Subcutaneous abdominal adipose tissue (tissue), 5 donors: ENCODE measurements around the gene FILIP1L.
A peak's percentile ranks its signal among the peaks of the same experiment; 100 is the strongest.

Experiments used
- H3K27ac ChIP-seq: one replicate; pipeline ENCODE4 v1.7.0; 2013; ENCODE audit warnings: low read depth, mild to moderate bottlenecking, inconsistent platforms, low read length, moderate library complexity
- H3K27me3 ChIP-seq, 5 donors: one replicate each; pipeline ENCODE4 v1.7.0; 2013; ENCODE audit warnings: low read length in 5 of 5, inconsistent platforms in 1 of 5; ENCODE audit not compliant: control insufficient read depth in 5 of 5, insufficient read depth in 4 of 5
- H3K36me3 ChIP-seq, 5 donors: one replicate each; pipeline ENCODE4 v1.7.0; 2013; ENCODE audit warnings: low read length in 5 of 5; ENCODE audit not compliant: control insufficient read depth in 5 of 5, insufficient read depth in 5 of 5
- H3K4me1 ChIP-seq, 5 donors: one replicate each; pipeline ENCODE4 v1.7.0; 2013; ENCODE audit warnings: low read length in 5 of 5, mild to moderate bottlenecking in 3 of 5, moderate library complexity in 1 of 5; ENCODE audit not compliant: control insufficient read depth in 5 of 5, insufficient read depth in 5 of 5
- H3K4me3 ChIP-seq, 5 donors: one replicate each; pipeline ENCODE4 v1.7.0; 2013; ENCODE audit warnings: low read length in 5 of 5, low read depth in 1 of 5
- H3K9ac ChIP-seq, 5 donors: one replicate each; pipeline ENCODE4 v1.7.0; 2013; ENCODE audit warnings: low read length in 5 of 5, mild to moderate bottlenecking in 4 of 5, moderate library complexity in 3 of 5
- H3K9me3 ChIP-seq, 5 donors: one replicate each; pipeline ENCODE4 v1.7.0; 2013; ENCODE audit warnings: low read length in 5 of 5; ENCODE audit not compliant: control insufficient read depth in 5 of 5
- donor health status: healthy.
- donor health status: healthy.
- donor health status: healthy.
- donor health status: healthy.
- donor health status: healthy.

The FILIP1L gene

DNA sequence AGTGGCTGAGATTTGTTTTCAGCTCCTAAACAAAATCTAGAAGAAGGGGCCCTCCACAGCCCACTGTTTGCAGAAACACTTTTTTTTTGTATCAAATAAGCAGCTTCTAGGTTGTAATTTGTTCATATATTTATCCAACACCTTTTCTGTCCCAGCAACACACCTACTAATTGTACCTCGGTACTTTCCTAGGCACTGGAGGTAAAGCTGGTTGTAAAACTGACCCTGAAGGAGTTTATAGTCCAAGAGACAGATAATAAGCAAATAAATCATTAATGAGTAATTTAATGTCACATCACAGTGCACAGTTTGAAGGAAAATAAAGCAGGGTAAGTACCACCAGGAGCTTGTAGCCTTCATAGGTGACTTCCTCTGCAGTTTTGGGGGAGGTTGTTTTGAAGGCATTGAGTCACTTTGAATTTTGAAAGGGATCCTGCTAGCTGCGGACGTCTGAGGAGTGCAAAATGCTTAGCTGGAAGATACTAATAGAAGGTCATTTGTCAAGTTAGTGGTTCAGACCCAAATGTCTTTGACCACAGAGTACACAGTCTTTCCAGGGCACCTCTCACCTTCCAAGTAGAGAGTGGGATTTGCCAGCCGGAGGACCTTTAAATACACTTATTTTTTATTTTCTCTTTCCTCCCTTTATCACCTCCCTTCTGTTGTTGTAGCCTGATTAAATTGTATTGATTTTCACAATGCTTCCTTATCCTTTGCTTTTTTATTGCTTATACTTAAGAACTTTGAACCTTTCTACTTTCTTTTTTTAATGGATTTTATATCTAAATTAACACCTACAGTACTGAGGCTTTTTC, 242.9 kb downstream of the FILIP1L start:
- Histone ChIP-seq H3K9me3 (no peaks in the 10 kb centered on the region), H3K4me1 (peaks cover 2 to 72% (median 54%) of the 10 kb centered on the region in 5 donors), H3K36me3 (peaks cover 0 to 21% (median 9%) of the 10 kb centered on the region in 5 donors), H3K27me3 (no peaks in the 10 kb centered on the region), H3K9ac (peak overlapping the region in 1 of 5 donors; percentile 30), H3K27ac (no peak overlapping the region), H3K4me3 (peak overlapping the region in 2 of 5 donors; percentile 52 to 84)

GRCh38 chr3:99870712-99871111, 243.6 kb downstream of the FILIP1L start:
- Histone ChIP-seq H3K4me1 (peaks cover 2 to 76% (median 57%) of the 10 kb centered on the region in 5 donors), H3K27ac (no peak overlapping the region), H3K4me3 (peak overlapping the region in 2 of 5 donors; percentile 7 to 84), H3K9me3 (no peaks in the 10 kb centered on the region), H3K9ac (no peak overlapping the region), H3K36me3 (peaks cover 0 to 24% (median 9%) of the 10 kb centered on the region in 5 donors), H3K27me3 (no peaks in the 10 kb centered on the region)

DNA sequence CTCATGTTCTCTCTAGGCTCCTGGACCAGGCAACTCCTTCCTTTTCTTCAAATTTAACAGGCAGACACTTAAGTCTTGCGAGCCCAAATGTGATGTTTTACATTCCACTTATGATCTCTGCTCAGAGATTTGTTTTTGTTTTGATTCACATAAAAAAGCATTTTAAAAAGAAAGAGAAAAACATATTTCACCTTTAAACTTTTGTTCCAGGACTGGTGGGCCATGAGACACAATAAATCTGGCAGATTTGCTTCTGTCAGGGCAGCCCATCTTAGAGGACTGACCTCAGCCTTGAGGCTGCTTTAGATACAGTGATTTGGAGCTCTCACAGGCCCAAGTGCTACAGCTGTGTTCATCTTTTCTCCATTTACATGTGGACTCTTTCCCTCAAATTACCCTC, 244.7 kb downstream of the FILIP1L start:
- Histone ChIP-seq H3K36me3 (peaks cover 0 to 27% (median 9%) of the 10 kb centered on the region in 5 donors), H3K4me3 (no peak overlapping the region), H3K4me1 (peaks cover 2 to 76% (median 61%) of the 10 kb centered on the region in 5 donors), H3K27ac (peak overlapping the region; percentile 34), H3K27me3 (no peaks in the 10 kb centered on the region), H3K9me3 (no peaks in the 10 kb centered on the region), H3K9ac (peak overlapping the region in 1 of 5 donors; percentile 20)

- Histone ChIP-seq H3K4me1 (peaks cover 2 to 65% (median 50%) of the 10 kb centered on the region in 5 donors), H3K9me3 (no peaks in the 10 kb centered on the region), H3K9ac (no peak overlapping the region), H3K36me3 (peaks cover 3 to 32% (median 13%) of the 10 kb centered on the region in 5 donors), H3K27me3 (no peaks in the 10 kb centered on the region), H3K27ac (no peak overlapping the region), H3K4me3 (no peak overlapping the region)
These were observed 246.0 kb downstream of the FILIP1L start for GRCh38 chr3:99868311-99868646.

DNA sequence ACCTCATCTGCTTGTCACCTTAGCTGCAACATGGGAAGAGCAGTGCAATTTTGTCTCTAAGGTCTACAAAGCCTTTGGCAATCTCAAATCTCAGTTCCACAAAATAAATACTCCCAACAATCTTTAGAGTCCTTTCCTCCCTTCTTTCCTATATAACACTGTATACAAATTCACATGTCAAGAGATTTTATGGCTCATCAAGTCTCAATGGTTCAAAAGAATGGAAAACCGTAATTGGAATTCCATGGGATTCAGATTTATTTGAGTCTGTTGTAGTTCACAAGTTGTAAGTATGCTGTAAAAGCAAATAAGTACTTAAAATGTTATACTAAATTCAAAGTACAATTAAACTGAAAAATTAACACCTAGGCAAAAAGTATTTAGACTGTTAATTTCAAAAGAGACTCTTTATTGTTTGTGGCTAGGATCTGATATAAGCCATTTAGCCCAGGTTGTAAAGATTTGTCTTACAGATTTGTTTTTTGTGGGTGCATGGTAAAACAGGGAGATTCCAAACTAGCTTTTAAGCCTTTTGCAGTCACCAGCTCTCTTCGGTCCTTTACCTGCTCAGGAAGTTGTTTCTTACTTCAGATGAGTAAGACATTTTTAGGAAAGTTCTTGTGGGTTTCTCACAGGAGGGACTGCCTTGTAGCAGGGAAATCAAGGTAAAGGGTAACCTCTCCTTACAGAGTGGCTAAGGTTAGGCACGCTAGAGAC, 246.5 kb downstream of the FILIP1L start:
- Histone ChIP-seq H3K9ac (no peak overlapping the region), H3K4me1 (peaks cover 2 to 59% (median 45%) of the 10 kb centered on the region in 5 donors), H3K27me3 (no peaks in the 10 kb centered on the region), H3K9me3 (no peaks in the 10 kb centered on the region), H3K27ac (no peak overlapping the region), H3K36me3 (peaks cover 8 to 37% (median 18%) of the 10 kb centered on the region in 5 donors), H3K4me3 (no peak overlapping the region)

GRCh38 chr3:99866261-99866761, 248.0 kb downstream of the FILIP1L start:
- peaks cover 2 to 53% (median 31%) of the 10 kb centered on the region in 5 donors for H3K4me1 ChIP-seq
- H3K27ac ChIP-seq = no peak overlapping the region
- no peaks in the 10 kb centered on the region for H3K9me3 ChIP-seq
- no peak overlapping the region for H3K4me3 ChIP-seq
- H3K9ac ChIP-seq = peak overlapping the region in 1 of 5 donors; percentile 26
- peaks cover 13 to 49% (median 23%) of the 10 kb centered on the region in 5 donors for H3K36me3 ChIP-seq
- no peaks in the 10 kb centered on the region for H3K27me3 ChIP-seq

DNA sequence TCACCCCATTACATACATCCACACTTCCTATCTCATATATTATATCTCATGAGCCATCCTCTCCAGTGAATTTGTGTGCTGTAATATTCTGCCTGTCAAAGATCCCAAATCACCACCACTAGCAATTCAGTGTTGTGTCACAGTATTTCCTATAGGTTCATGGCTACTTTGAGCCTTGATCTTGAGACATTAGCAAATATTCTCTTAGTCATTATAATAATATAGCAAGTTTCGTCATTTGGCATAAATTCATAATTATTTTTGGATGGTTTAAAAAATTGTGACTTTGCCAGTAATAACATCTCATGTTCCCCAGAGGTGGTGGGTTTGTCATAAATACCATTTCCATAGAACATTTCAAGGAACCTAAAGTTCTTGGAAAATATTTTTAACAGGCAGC, 249.0 kb downstream of the FILIP1L start:
- no peak overlapping the region for H3K27ac ChIP-seq
- peaks cover 2 to 48% (median 23%) of the 10 kb centered on the region in 5 donors for H3K4me1 ChIP-seq
- H3K4me3 ChIP-seq = no peak overlapping the region

GRCh38 chr3:99864289-99864688, 250.0 kb downstream of the FILIP1L start:
- Histone ChIP-seq H3K36me3 (peaks cover 16 to 46% (median 25%) of the 10 kb centered on the region in 5 donors), H3K9me3 (no peaks in the 10 kb centered on the region), H3K27ac (no peak overlapping the region), H3K9ac (no peak overlapping the region), H3K4me3 (no peak overlapping the region), H3K4me1 (peaks cover 2 to 53% (median 24%) of the 10 kb centered on the region in 5 donors), H3K27me3 (no peaks in the 10 kb centered on the region)

More for the DNA sequence above, 249.0 kb downstream of the FILIP1L start:
- H3K9me3 ChIP-seq = no peaks in the 10 kb centered on the region
- no peaks in the 10 kb centered on the region for H3K27me3 ChIP-seq
- H3K9ac ChIP-seq = no peak overlapping the region
- peaks cover 16 to 47% (median 25%) of the 10 kb centered on the region in 5 donors for H3K36me3 ChIP-seq

DNA sequence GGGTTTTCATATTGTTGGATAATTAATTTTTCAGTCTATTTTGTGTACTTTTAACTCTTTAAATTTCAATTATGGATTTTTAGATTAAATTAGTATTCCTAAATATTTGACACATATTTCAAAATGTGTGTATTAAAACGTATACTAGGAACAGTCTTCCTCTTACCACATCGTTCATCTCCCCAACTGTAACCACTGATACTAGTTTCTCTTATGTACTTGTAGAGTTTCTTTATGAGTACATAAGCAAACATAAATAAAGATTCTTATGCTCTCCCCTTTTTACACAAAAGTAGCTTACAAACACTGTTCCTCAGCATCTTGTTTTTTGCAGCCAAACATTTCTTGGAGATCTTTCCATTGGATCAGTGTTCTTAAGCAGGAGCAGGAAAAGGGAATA, 250.7 kb downstream of the FILIP1L start:
- Histone ChIP-seq H3K4me1 (peaks cover 0 to 51% (median 24%) of the 10 kb centered on the region in 5 donors), H3K27ac (no peak overlapping the region), H3K9ac (no peak overlapping the region), H3K27me3 (no peaks in the 10 kb centered on the region), H3K4me3 (no peak overlapping the region), H3K36me3 (peaks cover 16 to 50% (median 25%) of the 10 kb centered on the region in 5 donors), H3K9me3 (no peaks in the 10 kb centered on the region)

DNA sequence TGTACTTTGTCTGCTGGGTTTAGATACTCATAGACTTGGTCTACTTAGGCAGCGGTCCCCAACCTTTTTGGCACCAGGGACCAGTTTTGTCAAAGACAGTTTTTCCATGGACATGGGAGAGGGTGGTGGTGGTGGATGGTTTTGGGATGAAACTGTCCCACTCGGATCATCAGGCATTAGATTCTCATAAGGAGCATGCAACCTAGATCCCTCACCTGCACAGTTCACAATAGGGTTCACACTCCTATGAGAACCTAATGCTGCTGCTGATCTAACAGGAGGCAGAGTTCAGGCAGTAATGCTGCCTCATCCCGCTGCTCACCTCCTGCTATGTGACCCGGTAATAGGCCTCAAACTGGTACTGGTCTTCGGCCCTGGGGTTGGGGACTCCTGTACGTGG, 251.3 kb downstream of the FILIP1L start:
- Histone ChIP-seq H3K9ac (no peak overlapping the region), H3K4me3 (no peak overlapping the region), H3K27me3 (no peaks in the 10 kb centered on the region), H3K27ac (peak overlapping the region; percentile 4), H3K4me1 (peaks cover 0 to 45% (median 20%) of the 10 kb centered on the region in 5 donors), H3K9me3 (no peaks in the 10 kb centered on the region), H3K36me3 (peaks cover 16 to 49% (median 25%) of the 10 kb centered on the region in 5 donors)
